Esophagus squamous epithelium (tissue), 5 donors: Measurements from ENCODE around the gene NDN. TPM values are rescaled to one million over a fixed set of nuclear protein-coding genes. Genes with fewer than 3 reads are reported as not detected.
A peak's percentile ranks its signal among the peaks of the same experiment; 100 is the strongest.

ENCODE experiments used
- DNase-seq: peaks from one replicate; lab custom pipeline; 2025; lab: John Stamatoyannopoulos, UW
- H3K27ac ChIP-seq, 4 donors: fragments of 200-600 bp; sonication (generic); one replicate each; pipeline ENCODE4 v1.5.1; 2016 to 2019; ENCODE audit warnings: mild to moderate bottlenecking in 1 of 4
- H3K27me3 ChIP-seq, 4 donors: fragments of 200-600 bp; sonication (generic); 1 replicate in 3 of 4; 2 replicates in 1 of 4; pipeline versions ENCODE4 v1.5.1 to v1.6.0; 2017 to 2021; ENCODE audit warnings: antibody characterized with exemption in 1 of 4
- H3K36me3 ChIP-seq, 3 donors: fragments of 200-600 bp; sonication (generic); one replicate each; pipeline ENCODE4 v1.5.1; 2016 to 2019
- H3K4me1 ChIP-seq, 3 donors: fragments of 200-600 bp; sonication (generic); one replicate each; pipeline ENCODE4 v1.5.1; 2017 to 2019
- H3K4me3 ChIP-seq, 4 donors: fragments of 200-600 bp; sonication (generic); 1 replicate in 3 of 4; 2 replicates in 1 of 4; pipeline ENCODE4 v1.5.1; 2016 to 2019; ENCODE audit warnings: mild to moderate bottlenecking in 2 of 4, moderate library complexity in 1 of 4
- H3K9me3 ChIP-seq, 3 donors: fragments of 200-600 bp; sonication (generic); one replicate each; pipeline ENCODE4 v1.5.1; 2016 to 2019
- CTCF ChIP-seq, 6 experiments: fragments of 450-650 bp in 4 of 6; fragments of 200-600 bp in 2 of 6; sonication (generic) in 2 of 6; IDR thresholded peaks; one replicate each; pipeline ENCODE4 v1.5.1; 2016 to 2019; ENCODE audit warnings: antibody characterized with exemption in 6 of 6, mild to moderate bottlenecking in 4 of 6, moderate library complexity in 4 of 6
- POLR2A ChIP-seq, 4 donors: fragments of 450-650 bp; IDR thresholded peaks; one replicate each; pipeline ENCODE4 v1.6.1; 2017; ENCODE audit warnings: antibody characterized with exemption in 4 of 4, mild to moderate bottlenecking in 4 of 4, moderate library complexity in 3 of 4
- WGBS, 2 donors: methylation state at CpG; one replicate each; pipeline ENCODE4 v1.1.5; 2018; 5-methylcytosine and 5-hydroxymethylcytosine counted together
- intact Hi-C: fragments of 100-400 bp; cut with DNase I; formaldehyde crosslinking; loops from one replicate; pipeline ENCODE4 v1.15.0; 2022
- total RNA-seq, 4 donors: library from RNA; depleted of rRNA; stranded (reverse); fragments of >200 nt; gene quantifications; one replicate each; pipeline ENCODE4 v1.1.0, GENCODE V29; 2016
- donor health status: DM: yes; HTN: yes; CAD: no.

Gene NDN
- total RNA-seq, 4 donors from 2014 or later: 10.5 to 41.0 (median 32.3) TPM

GRCh38 chr15:23695282-23695681 lies 8.2 kb upstream of the NDN start:
- 60% methylated on average over 1 to 2 of the region's 2 CpGs for WGBS, 2 donors
- TF ChIP-seq POLR2A (IDR thresholded peaks at IDR 0.05) (no peak), CTCF (IDR thresholded peaks at IDR 0.05) (no peak)
- H3K4me1 ChIP-seq: peaks cover 0 to 2% (median 0%) of the 10 kb centered on the region in 3 donors
- H3K9me3 ChIP-seq: no peaks in the 10 kb centered on the region
- intact Hi-C loops: no loop called here
- H3K4me3 ChIP-seq: no peak overlapping the region
- no peak for DNase-seq
- H3K27me3 ChIP-seq: no peaks in the 10 kb centered on the region
- H3K36me3 ChIP-seq: no peaks in the 10 kb centered on the region
- H3K27ac ChIP-seq: no peak overlapping the region

GRCh38 chr15:23694592-23694991 lies 7.5 kb upstream of the NDN start:
- H3K4me1 ChIP-seq: peaks cover 0 to 3% (median 0%) of the 10 kb centered on the region in 3 donors
- intact Hi-C loops: no loop called here
- TF ChIP-seq CTCF (IDR thresholded peaks at IDR 0.05): no peak
- no peak for TF ChIP-seq POLR2A (IDR thresholded peaks at IDR 0.05)
- no peaks in the 10 kb centered on the region for H3K27me3 ChIP-seq
- H3K36me3 ChIP-seq: no peaks in the 10 kb centered on the region
- H3K4me3 ChIP-seq: no peak overlapping the region
- H3K9me3 ChIP-seq: no peaks in the 10 kb centered on the region
- no peak overlapping the region for H3K27ac ChIP-seq
- no peak for DNase-seq
- WGBS, 2 donors: 88 to 94% methylated on average over 1 of the region's 1 CpG

DNA sequence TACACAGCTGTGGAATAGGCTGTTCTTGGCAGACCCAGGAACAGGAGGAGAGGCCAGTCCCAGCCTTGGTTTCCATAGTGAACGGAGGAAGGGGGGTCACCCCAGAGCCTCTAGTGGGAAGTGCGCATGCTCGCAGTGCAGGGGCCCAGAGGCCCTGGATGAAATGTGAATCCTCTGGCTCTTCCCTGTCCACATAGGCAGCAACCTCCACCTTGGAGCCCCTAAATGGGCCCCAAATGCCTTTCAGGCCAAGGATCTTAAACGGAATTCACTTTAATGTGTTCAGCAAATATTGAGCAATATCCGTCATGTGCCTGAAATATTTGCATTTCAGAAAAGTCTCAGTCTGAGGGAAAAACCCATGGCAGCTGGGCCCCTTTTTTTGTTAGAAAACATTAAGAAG lies 3.3 kb upstream of the NDN start:
- no peak for TF ChIP-seq POLR2A (IDR thresholded peaks at IDR 0.05)
- no peak for TF ChIP-seq CTCF (IDR thresholded peaks at IDR 0.05)
- intact Hi-C loops: no loop called here
- no peak overlapping the region for H3K4me3 ChIP-seq

DNA sequence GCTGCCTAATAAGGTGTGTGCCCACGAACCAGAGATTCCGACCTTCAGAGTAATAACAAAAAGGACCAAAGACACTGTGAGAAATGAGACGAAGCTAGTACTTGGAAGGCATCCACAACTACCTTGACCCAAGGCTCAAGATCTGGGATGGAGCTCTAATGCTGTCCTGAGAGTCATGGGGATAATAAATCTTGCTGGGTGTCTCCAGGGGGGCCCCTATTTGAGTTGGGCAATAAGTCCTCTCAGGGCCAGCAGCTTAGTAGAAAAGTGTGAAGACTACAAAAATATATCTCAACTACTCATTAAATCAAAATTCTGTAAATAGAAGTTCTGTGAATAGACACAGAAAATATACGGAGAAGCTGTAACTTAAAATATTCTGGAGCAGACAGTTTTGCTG lies 2.9 kb upstream of the NDN start:
- peak overlapping the region in 2 of 4 donors; percentile 2 to 6 for H3K27ac ChIP-seq

More for the DNA sequence above, 3.3 kb upstream of the NDN start:
- 70 to 73% methylated on average over 5 of the region's 5 CpGs for WGBS, 2 donors
- Histone ChIP-seq H3K36me3 (no peaks in the 10 kb centered on the region), H3K27me3 (no peaks in the 10 kb centered on the region), H3K27ac (peak overlapping the region in 2 of 4 donors; percentile 2 to 6), H3K4me1 (peaks cover 0 to 14% (median 0%) of the 10 kb centered on the region in 3 donors), H3K9me3 (no peaks in the 10 kb centered on the region)
- DNase-seq: no peak

More for the DNA sequence above, 2.9 kb upstream of the NDN start:
- Histone ChIP-seq H3K4me1 (peaks cover 0 to 14% (median 0%) of the 10 kb centered on the region in 3 donors), H3K9me3 (no peaks in the 10 kb centered on the region), H3K36me3 (no peaks in the 10 kb centered on the region), H3K4me3 (no peak overlapping the region), H3K27me3 (no peaks in the 10 kb centered on the region)
- DNase-seq: no peak
- intact Hi-C loops: no loop called here
- WGBS, 2 donors: 57 to 68% methylated on average over 4 of the region's 4 CpGs
- TF ChIP-seq CTCF (IDR thresholded peaks at IDR 0.05) (no peak), POLR2A (IDR thresholded peaks at IDR 0.05) (no peak)
